Transverse colon (tissue), 4 donors: Measurements from ENCODE around the gene TEX10. TPM values are rescaled to one million over a fixed set of nuclear protein-coding genes. Genes with fewer than 3 reads are reported as not detected.

Experiments used
- DNase-seq: peaks from one replicate; pipeline ENCODE4 v3.0.0-alpha.2; 2019
- H3K27ac ChIP-seq, 4 donors: fragments of 200-600 bp; sonication (generic); 2 replicates each; pipeline ENCODE4 v1.5.1; 2016 to 2018; ENCODE audit warnings: inconsistent platforms in 4 of 4
- H3K27me3 ChIP-seq: fragments of 200-600 bp; sonication (generic); 2 replicates; pipeline ENCODE4 v1.5.1; 2017; ENCODE audit warnings: inconsistent platforms
- H3K36me3 ChIP-seq, 4 donors: fragments of 200-600 bp; sonication (generic); 2 replicates each; pipeline ENCODE4 v1.5.1; 2017 to 2019; ENCODE audit warnings: inconsistent platforms in 4 of 4
- H3K4me1 ChIP-seq, 4 donors: fragments of 200-600 bp; sonication (generic); 2 replicates each; pipeline ENCODE4 v1.5.1; 2017 to 2020; ENCODE audit warnings: inconsistent platforms in 4 of 4
- H3K4me3 ChIP-seq, 4 donors: fragments of 200-600 bp; sonication (generic); 1 replicate in 1 of 4; 2 replicates in 3 of 4; pipeline versions ENCODE4 v1.5.1 to v1.6.1; 2017 to 2019; ENCODE audit warnings: inconsistent platforms in 4 of 4
- H3K9me3 ChIP-seq, 2 donors: fragments of 200-600 bp; sonication (generic); 2 replicates each; pipeline ENCODE4 v1.5.1; 2017 to 2019; ENCODE audit warnings: inconsistent platforms in 2 of 2
- CTCF ChIP-seq, 5 experiments: fragments of 200-600 bp in 3 of 5; fragments of 450-650 bp in 2 of 5; sonication (generic) in 3 of 5; IDR thresholded peaks; 1 replicate in 2 of 5; 2 replicates in 3 of 5; pipeline ENCODE4 v1.5.1; 2016 to 2017; ENCODE audit warnings: antibody characterized with exemption in 5 of 5, inconsistent platforms in 3 of 5, mild to moderate bottlenecking in 2 of 5, moderate library complexity in 1 of 5
- EP300 ChIP-seq: sonication (generic); formaldehyde crosslinking; IDR thresholded peaks from one replicate; pipeline ENCODE4 v1.6.1; 2017; ENCODE audit warnings: antibody characterized with exemption, low read depth
- POLR2A ChIP-seq: fragments of 450-650 bp; IDR thresholded peaks from one replicate; pipeline ENCODE4 v1.6.1; 2016; ENCODE audit warnings: antibody characterized with exemption, mild to moderate bottlenecking, moderate library complexity
- POLR2AphosphoS5 ChIP-seq, 3 donors: sonication (generic); formaldehyde crosslinking; IDR thresholded peaks; one replicate each; pipeline ENCODE4 v1.6.1; 2016; ENCODE audit warnings: antibody characterized with exemption in 3 of 3
- WGBS, 2 donors: methylation state at CpG; one replicate each; pipeline ENCODE4 v1.1.5; 2018; ENCODE audit warnings: low coverage in 1 of 2; 5-methylcytosine and 5-hydroxymethylcytosine counted together
- in situ Hi-C, 4 donors: fragments of 200-750 bp; cut with MboI; loops; one replicate each; pipeline versions ENCODE4 v1.15.0 to v1.15.1; 2017; ENCODE audit warnings: low sequenced_read_pairs in 3 of 4, low pct_ligation_motif_present in 1 of 4, low pct_unique_long_range_greater_than_20kb in 1 of 4
- intact Hi-C: fragments of 100-400 bp; cut with DNase I; formaldehyde crosslinking; loops from one replicate; pipeline ENCODE4 v1.15.1; 2023; ENCODE audit warnings: low total_unique reads
- total RNA-seq, 4 donors: library from RNA; depleted of rRNA; stranded (reverse); fragments of >200 nt; gene quantifications; one replicate each; pipeline ENCODE4 v1.1.0, GENCODE V29; 2016

TEX10 gene
- total RNA-seq, 4 donors from 2014 or later = 8.7 to 16.8 (median 13.0) TPM

- Histone ChIP-seq H3K4me3 (no peak overlapping the region), H3K27ac (no peak overlapping the region), H3K27me3 (no peaks in the 10 kb centered on the region), H3K4me1 (no peaks in the 10 kb centered on the region), H3K9me3 (no peaks in the 10 kb centered on the region), H3K36me3 (no peaks in the 10 kb centered on the region)
- TF ChIP-seq POLR2AphosphoS5 (IDR thresholded peaks at IDR 0.05) = no peak
- no peak for TF ChIP-seq EP300
- TF ChIP-seq POLR2A = no peak
- TF ChIP-seq CTCF (IDR thresholded peaks at IDR 0.05) = no peak
- no peak for DNase-seq
- WGBS, 2 donors = 81 to 89% methylated on average over 5 of the region's 5 CpGs
- intact Hi-C loops = no loop called here
- in situ Hi-C loops = no loop called here
These were observed 13.4 kb upstream of the TEX10 start for GRCh38 chr9:100366121-100366520.

GRCh38 chr9:100364013-100364412, 11.3 kb upstream of the TEX10 start:
- H3K27me3 ChIP-seq = no peaks in the 10 kb centered on the region
- DNase-seq = no peak
- no peaks in the 10 kb centered on the region for H3K4me1 ChIP-seq
- peaks cover 0 to 3% of the 10 kb centered on the region in 2 donors for H3K9me3 ChIP-seq
- H3K27ac ChIP-seq = no peak overlapping the region
- no peak overlapping the region for H3K4me3 ChIP-seq
- intact Hi-C loops (no loop called here), in situ Hi-C loops (no loop called here)
- no peaks in the 10 kb centered on the region for H3K36me3 ChIP-seq
- TF ChIP-seq CTCF (IDR thresholded peaks at IDR 0.05) = no peak
- no peak for TF ChIP-seq POLR2A
- TF ChIP-seq EP300 = no peak
- no peak for TF ChIP-seq POLR2AphosphoS5 (IDR thresholded peaks at IDR 0.05)
- WGBS, 2 donors = 69 to 87% methylated on average over 2 to 8 of the region's 8 CpGs

GRCh38 chr9:100359057-100359456, 6.3 kb upstream of the TEX10 start:
- no peak for DNase-seq
- in situ Hi-C loops (loop anchor here in 1 of 4 donors (10.0 kb wide), 1 partner anchor 56 kb away; no protein-coding TSS in a partner anchor), intact Hi-C loops (loop anchor here (10.0 kb wide), 1 partner anchor 76 kb away; no protein-coding TSS in a partner anchor)
- Histone ChIP-seq H3K4me1 (no peaks in the 10 kb centered on the region), H3K36me3 (no peaks in the 10 kb centered on the region), H3K9me3 (peaks cover 0 to 4% of the 10 kb centered on the region in 2 donors), H3K4me3 (no peak overlapping the region), H3K27me3 (no peaks in the 10 kb centered on the region), H3K27ac (no peak overlapping the region)
- TF ChIP-seq POLR2AphosphoS5 (IDR thresholded peaks at IDR 0.05) (no peak), CTCF (IDR thresholded peaks at IDR 0.05) (no peak), POLR2A (no peak), EP300 (no peak)
- 87 to 92% methylated on average over 3 of the region's 3 CpGs for WGBS, 2 donors

- Histone ChIP-seq H3K27ac (no peak overlapping the region), H3K4me3 (no peak overlapping the region), H3K4me1 (peaks cover 0 to 7% (median 1%) of the 10 kb centered on the region in 4 donors), H3K36me3 (no peaks in the 10 kb centered on the region), H3K9me3 (peaks cover 0 to 4% of the 10 kb centered on the region in 2 donors), H3K27me3 (no peaks in the 10 kb centered on the region)
- DNase-seq = no peak
- intact Hi-C loops (loop anchor here (10.0 kb wide), 1 partner anchor 77 kb away; no protein-coding TSS in a partner anchor), in situ Hi-C loops (loop anchor here in 1 of 4 donors (10.0 kb wide), 1 partner anchor 57 kb away; no protein-coding TSS in a partner anchor)
- WGBS, 2 donors = 69 to 74% methylated on average over 1 of the region's 1 CpG
- TF ChIP-seq CTCF (IDR thresholded peaks at IDR 0.05) = no peak
- no peak for TF ChIP-seq POLR2AphosphoS5 (IDR thresholded peaks at IDR 0.05)
- TF ChIP-seq EP300 = no peak
- no peak for TF ChIP-seq POLR2A
These were observed 4.8 kb upstream of the TEX10 start for GRCh38 chr9:100357501-100357900.
